HepG2 (cell line): ENCODE results near the gene MRPL36. TPM values are rescaled to one million over a fixed set of nuclear protein-coding genes. Genes with fewer than 3 reads are reported as not detected.

Experiments
- CBX2 ChIP-seq, 2 experiments: fragments of 200-600 bp in 1 of 2; sonication (generic); formaldehyde crosslinking in 1 of 2; IDR thresholded peaks; 2 replicates each; pipeline versions ENCODE4 v1.7.0 to v1.8.1; 2018 to 2022; ENCODE audit warnings: low read depth in 2 of 2, low read length in 1 of 2, mild to moderate bottlenecking in 1 of 2, missing genetic modification reagents in 1 of 2
- FOXO4 ChIP-seq: sonication (generic); formaldehyde crosslinking; conservative IDR thresholded peaks from 2 replicates; pipeline ENCODE4 v1.8.1; 2023; ENCODE audit warnings: missing genetic modification reagents
- HMGXB4 ChIP-seq, 2 experiments: sonication (generic) in 1 of 2; formaldehyde crosslinking in 1 of 2; IDR thresholded peaks; 2 replicates each; pipeline versions ENCODE4 v1.4.0 to v1.6.1; 2018 to 2020; ENCODE audit warnings: missing genetic modification reagents in 2 of 2, borderline replicate concordance in 1 of 2, low read depth in 1 of 2, mild to moderate bottlenecking in 1 of 2, missing biosample characterization in 1 of 2
- HNRNPL ChIP-seq: fragments of 200-400 bp; formaldehyde crosslinking; IDR thresholded peaks from 2 replicates; pipeline ENCODE4 v1.6.1; 2017; ENCODE audit warnings: mild to moderate bottlenecking, low read depth, low read length
- KDM2A ChIP-seq: sonication (generic); formaldehyde crosslinking; IDR thresholded peaks from 2 replicates; pipeline ENCODE4 v1.4.0; 2020; ENCODE audit warnings: low read depth, missing genetic modification reagents, borderline replicate concordance
- MAFG ChIP-seq: sonication (generic); formaldehyde crosslinking; IDR thresholded peaks from 2 replicates; pipeline ENCODE4 v1.5.1; 2020; ENCODE audit warnings: mild to moderate bottlenecking, missing genetic modification reagents
- PAX8 ChIP-seq: sonication (generic); formaldehyde crosslinking; IDR thresholded peaks from 2 replicates; pipeline ENCODE4 v1.8.0; 2022; ENCODE audit warnings: mild to moderate bottlenecking, missing genetic modification reagents, borderline replicate concordance
- PCBP1 ChIP-seq: fragments of 200-400 bp; formaldehyde crosslinking; IDR thresholded peaks from 2 replicates; pipeline ENCODE4 v1.6.1; 2017; ENCODE audit warnings: mild to moderate bottlenecking, low read depth, low read length, borderline replicate concordance
- POLR2AphosphoS5 ChIP-seq: IDR thresholded peaks from 2 replicates; pipeline ENCODE4 v1.6.1; 2012; ENCODE audit warnings: low read depth, low read length
- SETDB1 ChIP-seq: sonication (generic); formaldehyde crosslinking; IDR thresholded peaks from 2 replicates; pipeline ENCODE4 v1.5.1; 2020; ENCODE audit warnings: missing genetic modification reagents, mild to moderate bottlenecking, borderline replicate concordance
- TGIF2 ChIP-seq: IDR thresholded peaks from 2 replicates; pipeline ENCODE4 v1.6.1; 2016; ENCODE audit warnings: control low read depth, missing compliant biosample characterization
- TOE1 ChIP-seq: sonication (generic); formaldehyde crosslinking; IDR thresholded peaks from 2 replicates; pipeline ENCODE4 v1.4.0; 2020; ENCODE audit warnings: mild to moderate bottlenecking, missing genetic modification reagents
- U2AF1 ChIP-seq: fragments of 200-400 bp; formaldehyde crosslinking; optimal IDR thresholded peaks from 2 replicates; pipeline ENCODE3; 2017; ENCODE audit warnings: mild to moderate bottlenecking, low read depth, low read length
- ZBTB39 ChIP-seq: sonication (generic); formaldehyde crosslinking; IDR thresholded peaks from 2 replicates; pipeline ENCODE4 v1.5.0; 2020; ENCODE audit warnings: missing genetic modification reagents
- ZMYM4 ChIP-seq: sonication (generic); formaldehyde crosslinking; IDR thresholded peaks from 2 replicates; pipeline ENCODE4 v1.8.1; 2023; ENCODE audit warnings: mild to moderate bottlenecking, missing genetic modification reagents
- ZNF335 ChIP-seq: sonication (generic); formaldehyde crosslinking; IDR thresholded peaks from 2 replicates; pipeline ENCODE4 v1.4.0; 2020; ENCODE audit warnings: missing genetic modification reagents
- ZNF468 ChIP-seq: sonication (generic); formaldehyde crosslinking; IDR thresholded peaks from 2 replicates; pipeline ENCODE4 v1.8.0; 2022; ENCODE audit warnings: mild to moderate bottlenecking, moderate library complexity, missing genetic modification reagents
- ZNF530 ChIP-seq: sonication (generic); formaldehyde crosslinking; IDR thresholded peaks from 2 replicates; pipeline ENCODE4 v1.5.0; 2020; ENCODE audit warnings: low read depth, mild to moderate bottlenecking, missing genetic modification reagents
- ZUFSP ChIP-seq: sonication (generic); formaldehyde crosslinking; IDR thresholded peaks from 2 replicates; pipeline ENCODE4 v1.9.0; 2021; ENCODE audit warnings: missing genetic modification reagents, mild to moderate bottlenecking, borderline replicate concordance
- polyA plus RNA-seq, 8 experiments: library from polyadenylated mRNA; depleted of rRNA in 3 of 8; stranded (reverse) in 7 of 8; unstranded in 1 of 8; fragments of >200 nt; fragmentation: Illumina TruSeq in 4 of 8; extraction: Trizol in 4 of 8; gene quantifications; 2 replicates each; pipeline versions ENCODE4 v1.2.1 to v1.2.3, GENCODE V29; 2011 to 2016; ENCODE audit warnings: low read depth in 4 of 8, missing spikeins in 1 of 8, mixed read lengths in 1 of 8; ENCODE audit not compliant: insufficient read depth in 1 of 8
- total RNA-seq, 5 experiments: library from RNA; depleted of rRNA; stranded (reverse); fragments of >200 nt; fragmentation: Illumina TruSeq; extraction: Trizol; gene quantifications; 2 replicates each; pipeline ENCODE4 v1.2.3, GENCODE V29; 2016; ENCODE audit warnings: low read depth in 1 of 5

MRPL36 gene
- total and polyA plus RNA-seq, 2 of the 13 experiments (the other 11 are each of a cell fraction or from before 2014, with no cell fraction given), result 71.3 to 113 TPM

GRCh38 chr5:1801222-1801966 lies 1.8 kb upstream of the MRPL36 start, which contains the start of gene NDUFS6 (continued):
- no peak for TF ChIP-seq HNRNPL
- no peak for TF ChIP-seq FOXO4 (CRISPR knock-in tag)
- no peak for TF ChIP-seq MAFG (CRISPR knock-in tag)
- TF ChIP-seq CBX2 (IDR thresholded peaks at IDR 0.05; ENCODE audit: low read depth, low read length), result no peak
- TF ChIP-seq CBX2 (CRISPR knock-in tag; IDR thresholded peaks at IDR 0.05; ENCODE audit: low read depth), result peak; percentile 64; the same call in 1 of the 2 replicates
- TF ChIP-seq SETDB1 (CRISPR knock-in tag), result no peak
- TF ChIP-seq PAX8 (CRISPR knock-in tag), result 0 out of 2 replicates have a peak, but pooled peaks have one; percentile 79
- peak; percentile 80 to 90; a peak in 3 of 4 replicates for TF ChIP-seq HMGXB4 (CRISPR knock-in tag; IDR thresholded peaks at IDR 0.05; ENCODE audit: borderline replicate concordance in 1 of 2, low read depth in 1 of 2)
- TF ChIP-seq TGIF2 (CRISPR knock-in tag), result peak; percentile 15; the same call in 1 of the 2 replicates
- TF ChIP-seq KDM2A, result peak; percentile 96
- TF ChIP-seq ZMYM4, result peak; percentile 26; the same call in 1 of the 2 replicates
- TF ChIP-seq ZBTB39 (CRISPR knock-in tag), result no peak
- TF ChIP-seq TOE1 (CRISPR knock-in tag), result 0 out of 2 replicates have a peak, but pooled peaks have one; percentile 39
- TF ChIP-seq PCBP1, result no peak
- TF ChIP-seq U2AF1, result no peak
- peak; percentile 71; the same call in 1 of the 2 replicates for TF ChIP-seq POLR2AphosphoS5
- TF ChIP-seq ZUFSP (CRISPR knock-in tag), result no peak
- no peak for TF ChIP-seq ZNF468
- no peak for TF ChIP-seq ZNF530 (CRISPR knock-in tag)
- peak; percentile 26; the same call in 1 of the 2 replicates for TF ChIP-seq ZNF335 (CRISPR knock-in tag)
